GDM1 (cell line): ENCODE data around the gene ACOT13.
"Not testable (repeated sequence)": the region's sequence is repeated elsewhere in the genome, so short reads cannot be mapped to it uniquely, and the experiment has no call there.

Experiments used
- DNase-seq: peaks from one replicate; lab custom pipeline; 2025; lab: John Stamatoyannopoulos, UW

The ACOT13 gene

GRCh38 chr6:24730653-24731052 is 63.8 kb downstream of the ACOT13 start:
- not testable (repeated sequence) for DNase-seq

DNA sequence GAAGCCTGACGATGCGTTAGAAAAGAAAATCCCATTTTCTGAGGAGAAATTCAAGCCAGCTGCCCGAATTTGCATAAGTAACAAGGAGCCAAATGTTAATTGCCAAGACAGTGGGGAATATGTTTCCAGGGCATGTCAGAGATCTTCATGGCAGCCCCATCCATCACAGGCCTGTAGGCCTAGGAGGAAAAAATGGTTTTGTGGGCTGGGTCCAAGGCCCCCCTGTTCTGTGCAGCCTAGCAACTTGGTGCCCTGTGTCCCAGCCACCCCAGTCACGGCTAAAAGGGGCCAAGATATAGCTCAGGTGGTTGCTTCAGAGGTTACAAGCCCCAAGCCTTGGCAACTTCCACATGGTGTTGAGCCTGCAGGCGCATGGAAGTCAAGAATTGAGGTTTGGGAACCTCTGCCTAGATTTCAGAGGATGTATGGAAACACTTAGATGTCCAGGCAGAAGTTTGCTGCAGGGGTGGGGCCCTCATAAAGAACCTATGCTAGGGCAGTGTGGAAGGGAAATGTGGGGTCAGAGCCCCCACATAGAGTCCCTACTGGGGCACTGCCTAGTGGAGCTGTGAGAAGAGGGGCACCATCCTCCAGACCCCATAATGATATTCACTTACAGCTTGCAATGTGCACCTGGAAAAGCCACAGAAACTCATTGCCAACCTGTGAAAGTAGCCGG is 64.7 kb downstream of the ACOT13 start:
- not testable (repeated sequence) for DNase-seq

DNA sequence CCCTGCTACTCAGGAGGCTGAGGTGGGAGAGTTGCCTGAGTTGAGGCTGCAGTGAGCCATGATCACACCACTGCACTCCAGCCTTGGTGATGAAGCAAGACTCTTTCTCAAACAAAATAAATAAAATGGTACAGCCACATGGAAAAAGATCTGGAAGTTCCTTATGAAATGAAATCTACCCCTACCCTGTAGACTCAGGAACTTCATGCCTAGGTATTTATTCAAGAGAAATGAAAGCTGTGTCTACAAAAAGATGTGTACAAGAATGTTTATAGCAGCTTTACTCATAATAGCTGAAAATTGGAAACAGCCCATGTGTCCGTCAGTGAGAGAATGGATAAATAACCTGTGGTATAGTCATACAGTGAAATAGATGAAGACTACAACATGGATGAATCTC is 67.3 kb downstream of the ACOT13 start:
- DNase-seq: no peak

- not testable (repeated sequence) for DNase-seq
Measured at GRCh38 chr6:24734710-24735109, 67.8 kb downstream of the ACOT13 start.

- DNase-seq: no peak
Measured at GRCh38 chr6:24738741-24739140, 71.9 kb downstream of the ACOT13 start.

- no peak for DNase-seq
Measured at GRCh38 chr6:24740861-24741260, 74.0 kb downstream of the ACOT13 start.

DNA sequence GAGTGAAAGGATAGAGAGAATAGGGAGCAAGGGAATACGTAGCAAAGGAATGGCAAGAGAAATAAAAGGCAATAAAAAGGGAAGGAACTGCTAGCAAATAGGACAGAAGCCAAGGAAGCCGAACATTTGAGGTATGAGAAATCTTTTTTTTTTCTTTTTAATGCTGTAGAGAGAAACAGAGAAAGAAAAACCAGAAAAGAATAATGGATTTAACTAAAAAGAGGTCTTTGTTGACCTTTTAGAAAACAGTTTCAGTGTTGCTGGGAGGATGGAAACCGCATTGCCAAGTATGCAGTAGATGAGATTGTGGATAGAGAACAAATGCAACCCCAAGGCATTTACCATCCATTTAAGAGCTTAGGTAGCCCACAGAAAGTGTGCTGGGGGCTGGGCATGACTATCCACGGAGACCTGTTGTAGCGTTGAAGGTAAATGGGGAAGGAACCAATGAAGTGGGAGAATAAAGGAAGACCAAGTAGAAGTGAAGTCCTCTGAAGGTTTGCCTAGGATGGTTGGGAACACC is 75.4 kb downstream of the ACOT13 start:
- DNase-seq: no peak

DNA sequence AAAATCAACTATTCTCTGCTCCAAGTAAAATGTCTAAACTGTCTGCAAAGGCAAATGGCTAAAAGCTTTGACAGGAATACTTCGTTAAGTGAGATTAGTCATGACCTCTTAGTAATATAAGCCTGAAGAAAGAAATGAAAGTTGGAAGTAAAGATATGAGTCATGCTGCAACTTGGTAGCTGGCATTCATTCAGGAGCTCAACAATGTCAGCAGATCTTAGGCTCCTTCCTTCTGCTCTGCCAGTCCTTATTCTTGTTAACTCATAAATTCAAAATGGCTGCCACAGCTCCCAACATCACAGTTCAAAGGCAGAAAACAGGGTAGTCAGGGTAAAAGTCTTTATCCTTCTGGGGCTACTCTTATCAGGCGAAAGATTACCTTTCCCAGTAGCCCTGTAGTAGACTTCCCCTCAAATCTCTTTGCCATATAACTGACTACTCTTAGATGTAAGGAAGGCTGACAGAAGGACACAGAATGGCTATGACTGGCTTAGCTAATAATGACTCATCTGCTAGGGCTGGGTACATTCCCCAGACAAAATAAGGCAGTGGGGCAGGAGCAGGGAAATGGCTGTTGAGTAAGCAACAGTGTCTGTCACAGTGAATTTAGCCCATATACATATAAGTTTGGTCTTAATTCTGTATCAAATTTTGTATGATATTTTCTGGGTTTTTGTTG is 76.5 kb downstream of the ACOT13 start:
- DNase-seq: no peak

DNA sequence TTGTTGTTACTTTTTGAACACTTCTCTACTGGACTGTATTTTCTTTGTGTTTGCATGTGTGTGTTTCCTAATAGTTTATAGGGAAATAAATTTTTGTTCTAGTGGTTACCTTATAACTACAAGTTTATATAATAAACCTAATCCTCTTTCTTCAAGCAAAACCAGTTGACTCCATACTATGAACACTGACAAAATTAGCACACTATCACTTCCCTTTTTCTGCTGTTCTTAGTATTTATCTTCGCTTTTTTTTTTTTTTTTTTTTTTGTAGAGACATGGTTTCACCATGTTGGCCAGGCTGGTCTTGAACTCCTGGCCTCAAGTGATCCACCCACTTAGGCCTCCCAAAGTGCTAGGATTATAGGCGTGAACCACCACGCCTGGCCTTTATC is 77.1 kb downstream of the ACOT13 start:
- DNase-seq: no peak

- no peak for DNase-seq
Measured at GRCh38 chr6:24744911-24745310, 78.0 kb downstream of the ACOT13 start.

DNA sequence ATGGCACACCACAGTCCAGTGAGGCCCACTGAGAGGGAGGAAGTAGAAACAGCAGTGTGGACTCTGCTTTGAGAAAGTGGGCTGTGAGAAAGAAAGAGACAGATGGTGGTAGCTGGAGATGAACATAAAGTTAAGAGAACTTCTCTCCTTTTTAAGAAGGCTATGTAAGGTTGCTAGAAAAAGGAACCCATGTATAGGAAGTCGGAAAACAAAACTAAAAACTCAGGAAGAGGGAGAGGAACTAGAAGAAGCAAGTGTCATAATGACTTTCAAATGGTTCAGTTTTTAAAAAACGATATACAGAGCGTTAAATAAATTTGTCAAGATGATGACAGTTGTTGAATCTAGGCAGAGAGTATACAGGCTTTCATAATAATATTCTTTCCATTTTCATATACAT is 82.4 kb downstream of the ACOT13 start:
- DNase-seq: no peak

GRCh38 chr6:24750878-24751277 is 84.0 kb downstream of the ACOT13 start:
- not testable (repeated sequence) for DNase-seq

GRCh38 chr6:24752503-24752902 is 85.6 kb downstream of the ACOT13 start:
- no peak for DNase-seq

- DNase-seq: no peak
Measured at GRCh38 chr6:24752917-24753492, 86.1 kb downstream of the ACOT13 start.

GRCh38 chr6:24753545-24753944 is 86.7 kb downstream of the ACOT13 start:
- DNase-seq: no peak

DNA sequence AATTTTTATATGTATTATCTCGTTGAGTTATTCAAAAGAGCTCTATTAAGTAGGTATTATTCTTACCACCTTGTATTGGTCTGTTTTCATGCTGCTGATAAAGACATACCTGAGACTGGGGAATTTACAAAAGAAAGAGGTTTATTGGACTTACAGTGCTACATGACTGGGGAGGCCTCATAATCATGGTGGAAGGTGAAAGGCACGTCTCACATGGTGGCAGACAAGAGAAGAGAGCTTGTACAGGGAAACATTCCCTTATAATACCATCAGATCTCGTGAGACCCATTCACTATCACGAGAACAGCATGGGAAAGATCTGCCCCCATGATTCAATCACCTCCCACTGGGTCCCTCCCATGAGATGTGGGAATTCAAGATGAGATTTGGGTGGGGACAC is 87.5 kb downstream of the ACOT13 start:
- DNase-seq: not testable (repeated sequence)
